HEK293 (cell line): Measurements from ENCODE around the gene REEP6.

ENCODE experiments used
- CTCF ChIA-PET: fragments of 350-600 bp; formaldehyde crosslinking; extraction: SDS; loops from one replicate; lab custom pipeline; 2021; ENCODE audit warnings: antibody characterized with exemption; lab: Yijun Ruan, JAX
- POLR2A ChIA-PET: fragments of 300-600 bp; formaldehyde crosslinking; extraction: SDS; loops from one replicate; lab custom pipeline; 2020; ENCODE audit warnings: antibody characterized with exemption, inconsistent platforms; lab: Yijun Ruan, JAX
- H3K27ac ChIP-seq: fragments of 200-500 bp; sonication (Bioruptor generic); 2 replicates; pipeline ENCODE4 v1.5.1; 2014; ENCODE audit warnings: low read depth, low read length, control low read depth, inconsistent platforms; ENCODE audit errors: extremely low read depth
- H3K36me3 ChIP-seq, 2 experiments: fragments of 200-500 bp in 1 of 2; sonication (Bioruptor generic) in 1 of 2; 1 replicate in 1 of 2; 2 replicates in 1 of 2; pipeline ENCODE4 v1.5.1; 2014 to 2017; ENCODE audit warnings: inconsistent platforms in 2 of 2, low read length in 2 of 2; ENCODE audit not compliant: control insufficient read depth in 2 of 2, insufficient read depth in 1 of 2
- H3K4me1 ChIP-seq: fragments of 200-500 bp; sonication (Bioruptor generic); 2 replicates; pipeline ENCODE4 v1.5.1; 2014; ENCODE audit warnings: mild to moderate bottlenecking, low read length, inconsistent platforms; ENCODE audit not compliant: control insufficient read depth, insufficient read depth
- H3K4me3 ChIP-seq: 2 replicates; pipeline ENCODE4 v1.5.1; 2011; ENCODE audit warnings: low read depth, mild to moderate bottlenecking, control low read depth, low read length, moderate library complexity
- H3K9me3 ChIP-seq: fragments of 200-500 bp; sonication (Bioruptor generic); 2 replicates; pipeline ENCODE4 v1.5.1; 2014; ENCODE audit warnings: low read depth, low read length, inconsistent platforms; ENCODE audit not compliant: control insufficient read depth, insufficient read depth
- GLI4 ChIP-seq: fragments of 450-650 bp; formaldehyde crosslinking; IDR thresholded peaks from 2 replicates; pipeline ENCODE4 v1.5.1; 2016; ENCODE audit warnings: missing biosample characterization, missing genetic modification characterization
- GLIS1 ChIP-seq: fragments of 450-650 bp; formaldehyde crosslinking; IDR thresholded peaks from 2 replicates; pipeline ENCODE4 v1.5.1; 2016; ENCODE audit warnings: missing biosample characterization, missing genetic modification characterization
- INSM2 ChIP-seq: fragments of 450-650 bp; formaldehyde crosslinking; IDR thresholded peaks from 2 replicates; pipeline ENCODE4 v1.5.1; 2016; ENCODE audit warnings: missing biosample characterization, missing genetic modification characterization
- KLF1 ChIP-seq: fragments of 450-650 bp; formaldehyde crosslinking; IDR thresholded peaks from 2 replicates; pipeline ENCODE4 v1.5.1; 2016; ENCODE audit warnings: missing biosample characterization, missing genetic modification characterization
- KLF9 ChIP-seq: fragments of 450-650 bp; formaldehyde crosslinking; IDR thresholded peaks from 2 replicates; pipeline ENCODE4 v1.5.1; 2016; ENCODE audit warnings: missing biosample characterization, missing genetic modification characterization, low read depth
- MZF1 ChIP-seq: fragments of 450-650 bp; formaldehyde crosslinking; IDR thresholded peaks from 2 replicates; pipeline ENCODE4 v1.5.1; 2017; ENCODE audit warnings: missing biosample characterization, missing genetic modification characterization, borderline replicate concordance
- PATZ1 ChIP-seq: fragments of 450-650 bp; formaldehyde crosslinking; IDR thresholded peaks from 2 replicates; pipeline ENCODE4 v1.5.1; 2016; ENCODE audit warnings: missing biosample characterization, missing genetic modification characterization
- SALL2 ChIP-seq: fragments of 450-650 bp; formaldehyde crosslinking; IDR thresholded peaks from 2 replicates; pipeline ENCODE4 v1.5.0; 2017; ENCODE audit warnings: missing biosample characterization, mild to moderate bottlenecking, missing genetic modification characterization, borderline replicate concordance
- SCRT1 ChIP-seq: fragments of 450-650 bp; formaldehyde crosslinking; IDR thresholded peaks from 2 replicates; pipeline ENCODE4 v1.5.1; 2016; ENCODE audit warnings: missing biosample characterization, missing genetic modification characterization, borderline replicate concordance
- TCF7L2 ChIP-seq: IDR thresholded peaks from 2 replicates; pipeline ENCODE4 v1.6.1; 2011; ENCODE audit warnings: low read depth, mild to moderate bottlenecking, inconsistent platforms, low read length, moderate library complexity, borderline replicate concordance
- ZBTB21 ChIP-seq: fragments of 450-650 bp; formaldehyde crosslinking; IDR thresholded peaks from 2 replicates; pipeline ENCODE4 v1.5.1; 2017; ENCODE audit warnings: missing biosample characterization, missing genetic modification characterization
- ZFP41 ChIP-seq: fragments of 450-650 bp; formaldehyde crosslinking; IDR thresholded peaks from 2 replicates; pipeline ENCODE4 v1.5.1; 2016; ENCODE audit warnings: missing biosample characterization, missing genetic modification characterization, borderline replicate concordance
- ZNF10 ChIP-seq: fragments of 450-650 bp; formaldehyde crosslinking; IDR thresholded peaks from 2 replicates; pipeline ENCODE4 v1.5.1; 2017; ENCODE audit warnings: missing biosample characterization, missing genetic modification characterization
- ZNF133 ChIP-seq: fragments of 450-650 bp; formaldehyde crosslinking; IDR thresholded peaks from 2 replicates; pipeline ENCODE4 v1.5.1; 2016; ENCODE audit warnings: missing biosample characterization, missing genetic modification characterization
- ZNF140 ChIP-seq: fragments of 450-650 bp; formaldehyde crosslinking; IDR thresholded peaks from 2 replicates; pipeline ENCODE4 v1.5.1; 2016; ENCODE audit warnings: missing biosample characterization, missing genetic modification characterization
- ZNF146 ChIP-seq: fragments of 450-650 bp; formaldehyde crosslinking; IDR thresholded peaks from 2 replicates; pipeline ENCODE4 v1.5.1; 2016; ENCODE audit warnings: missing biosample characterization, missing genetic modification characterization
- ZNF2 ChIP-seq: fragments of 450-650 bp; formaldehyde crosslinking; IDR thresholded peaks from 2 replicates; pipeline ENCODE4 v1.5.1; 2016; ENCODE audit warnings: missing biosample characterization, missing genetic modification characterization
- ZNF341 ChIP-seq: fragments of 450-650 bp; formaldehyde crosslinking; IDR thresholded peaks from 2 replicates; pipeline ENCODE4; 2016; ENCODE audit warnings: low read depth, missing biosample characterization, missing genetic modification characterization
- ZNF394 ChIP-seq: fragments of 450-650 bp; formaldehyde crosslinking; IDR thresholded peaks from 2 replicates; pipeline ENCODE4 v1.5.1; 2016; ENCODE audit warnings: missing biosample characterization, missing genetic modification characterization, mild to moderate bottlenecking, moderate library complexity, borderline replicate concordance
- ZNF530 ChIP-seq: fragments of 450-650 bp; formaldehyde crosslinking; IDR thresholded peaks from 2 replicates; pipeline ENCODE4 v1.5.1; 2016; ENCODE audit warnings: low read depth, missing biosample characterization, missing genetic modification characterization
- ZNF664 ChIP-seq: fragments of 450-650 bp; formaldehyde crosslinking; IDR thresholded peaks from 2 replicates; pipeline ENCODE4 v1.5.1; 2016; ENCODE audit warnings: missing biosample characterization, missing genetic modification characterization
- ZNF677 ChIP-seq: fragments of 450-650 bp; IDR thresholded peaks from 2 replicates; pipeline ENCODE4 v1.5.0; 2018; ENCODE audit warnings: missing biosample characterization, mild to moderate bottlenecking, missing genetic modification characterization, moderate library complexity
- ZSCAN30 ChIP-seq: fragments of 450-650 bp; IDR thresholded peaks from 2 replicates; pipeline ENCODE4 v1.5.1; 2018; ENCODE audit warnings: missing biosample characterization, mild to moderate bottlenecking, missing genetic modification characterization, moderate library complexity
- ZXDB ChIP-seq: fragments of 450-650 bp; formaldehyde crosslinking; IDR thresholded peaks from 2 replicates; pipeline ENCODE4 v1.5.1; 2016; ENCODE audit warnings: missing biosample characterization, missing genetic modification characterization

REEP6 gene

GRCh38 chr19:1482361-1483130, 8.4 kb upstream of the REEP6 start (continued):
- TF ChIP-seq KLF1: peak; percentile 38; the same call in 1 of the 2 replicates
- no peak for TF ChIP-seq ZNF677 (tag by site-specific recombination)
- no peak for TF ChIP-seq ZNF146 (tag by site-specific recombination)
- no peak for TF ChIP-seq ZNF394
- TF ChIP-seq SALL2: no peak
- peak; percentile 54 for TF ChIP-seq KLF9 (tag by site-specific recombination)
- no peak for TF ChIP-seq ZNF341 (tag by site-specific recombination)
- TF ChIP-seq INSM2: no peak
- TF ChIP-seq ZNF140 (tag by site-specific recombination): no peak
- 0 out of 2 replicates have a peak, but pooled peaks have one; percentile 22 for TF ChIP-seq ZXDB (tag by site-specific recombination)
- TF ChIP-seq PATZ1 (tag by site-specific recombination): 0 out of 2 replicates have a peak, but pooled peaks have one; percentile 15
- TF ChIP-seq TCF7L2: no peak
- TF ChIP-seq ZSCAN30: 0 out of 2 replicates have a peak, but pooled peaks have one; percentile 38
- TF ChIP-seq ZNF133 (tag by site-specific recombination): no peak
- TF ChIP-seq ZBTB21 (tag by site-specific recombination): no peak
- TF ChIP-seq ZNF664: no peak
- TF ChIP-seq ZNF530 (tag by site-specific recombination): no peak
- TF ChIP-seq MZF1: no peak
- TF ChIP-seq ZNF2 (tag by site-specific recombination): peak; percentile 67; the same call in 1 of the 2 replicates

- Histone ChIP-seq H3K9me3 (no peaks in the 10 kb centered on the region), H3K36me3 (no peaks in the 10 kb centered on the region; a peak in 1 of 3 replicates), H3K27ac (no peak overlapping the region), H3K4me3 (no peak overlapping the region), H3K4me1 (no peaks in the 10 kb centered on the region)
- ChIA-PET POLR2A (no interaction called here), CTCF (no interaction called here)
- TF ChIP-seq GLI4: no peak
- no peak for TF ChIP-seq GLIS1
- no peak for TF ChIP-seq ZNF10
- TF ChIP-seq SCRT1 (tag by site-specific recombination): no peak
- no peak for TF ChIP-seq ZFP41 (tag by site-specific recombination)
Observed at GRCh38 chr19:1483131-1483978, 7.6 kb upstream of the REEP6 start.
